Fibroblast of mammary gland (primary cell): ENCODE measurements around the gene VRTN.

Experiments used
- DNase-seq: peaks from one replicate; pipeline ENCODE4 v3.0.0-alpha.2; 2010; ENCODE audit warnings: low read depth
- H3K4me3 ChIP-seq: 2 replicates; pipeline ENCODE4 v1.5.1; 2011; ENCODE audit warnings: low read depth, mild to moderate bottlenecking, low read length, moderate library complexity; ENCODE audit not compliant: control insufficient read depth
- TF ChIP-seq, protein P1 (sequence below): conservative IDR thresholded peaks from 2 replicates; pipeline ENCODE4 v1.5.1; 2011; ENCODE audit warnings: low read depth, low read length, inconsistent platforms; ENCODE audit not compliant: control insufficient read depth, insufficient read depth

Gene VRTN

DNA sequence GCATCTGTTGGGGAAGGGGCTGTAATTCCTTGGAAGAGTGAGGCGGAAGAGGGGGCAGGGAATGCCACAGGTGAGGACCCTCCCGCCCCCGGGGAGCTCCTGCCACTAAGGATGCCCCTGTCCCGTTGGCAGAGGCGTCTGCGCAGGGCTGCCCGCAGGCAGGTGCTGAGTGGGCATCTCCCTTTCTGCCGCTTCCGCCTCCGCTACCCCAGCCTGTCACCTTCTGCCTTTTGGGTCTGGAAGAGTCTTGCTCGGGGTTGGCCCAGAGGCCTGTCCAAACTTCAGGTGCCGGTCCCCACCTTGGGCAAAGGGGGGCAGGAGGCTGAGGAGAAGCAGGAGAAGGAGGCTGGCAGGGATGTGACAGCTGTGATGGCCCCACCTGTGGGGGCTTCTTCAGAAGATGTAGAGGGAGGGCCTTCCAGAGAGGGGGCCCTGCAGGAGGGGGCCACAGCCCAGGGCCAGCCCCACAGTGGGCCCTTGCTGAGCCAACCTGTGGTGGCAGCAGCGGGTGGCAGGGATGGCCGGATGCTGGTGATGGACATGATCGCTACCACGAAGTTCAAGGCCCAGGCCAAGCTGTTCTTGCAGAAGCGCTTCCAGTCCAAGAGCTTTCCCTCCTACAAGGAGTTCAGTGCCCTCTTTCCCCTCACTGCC is 10.0 kb downstream of the VRTN start:
- no peak for DNase-seq
- TF ChIP-seq, protein P1, sequence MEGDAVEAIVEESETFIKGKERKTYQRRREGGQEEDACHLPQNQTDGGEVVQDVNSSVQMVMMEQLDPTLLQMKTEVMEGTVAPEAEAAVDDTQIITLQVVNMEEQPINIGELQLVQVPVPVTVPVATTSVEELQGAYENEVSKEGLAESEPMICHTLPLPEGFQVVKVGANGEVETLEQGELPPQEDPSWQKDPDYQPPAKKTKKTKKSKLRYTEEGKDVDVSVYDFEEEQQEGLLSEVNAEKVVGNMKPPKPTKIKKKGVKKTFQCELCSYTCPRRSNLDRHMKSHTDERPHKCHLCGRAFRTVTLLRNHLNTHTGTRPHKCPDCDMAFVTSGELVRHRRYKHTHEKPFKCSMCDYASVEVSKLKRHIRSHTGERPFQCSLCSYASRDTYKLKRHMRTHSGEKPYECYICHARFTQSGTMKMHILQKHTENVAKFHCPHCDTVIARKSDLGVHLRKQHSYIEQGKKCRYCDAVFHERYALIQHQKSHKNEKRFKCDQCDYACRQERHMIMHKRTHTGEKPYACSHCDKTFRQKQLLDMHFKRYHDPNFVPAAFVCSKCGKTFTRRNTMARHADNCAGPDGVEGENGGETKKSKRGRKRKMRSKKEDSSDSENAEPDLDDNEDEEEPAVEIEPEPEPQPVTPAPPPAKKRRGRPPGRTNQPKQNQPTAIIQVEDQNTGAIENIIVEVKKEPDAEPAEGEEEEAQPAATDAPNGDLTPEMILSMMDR = no peak
- no peak overlapping the region for H3K4me3 ChIP-seq

DNA sequence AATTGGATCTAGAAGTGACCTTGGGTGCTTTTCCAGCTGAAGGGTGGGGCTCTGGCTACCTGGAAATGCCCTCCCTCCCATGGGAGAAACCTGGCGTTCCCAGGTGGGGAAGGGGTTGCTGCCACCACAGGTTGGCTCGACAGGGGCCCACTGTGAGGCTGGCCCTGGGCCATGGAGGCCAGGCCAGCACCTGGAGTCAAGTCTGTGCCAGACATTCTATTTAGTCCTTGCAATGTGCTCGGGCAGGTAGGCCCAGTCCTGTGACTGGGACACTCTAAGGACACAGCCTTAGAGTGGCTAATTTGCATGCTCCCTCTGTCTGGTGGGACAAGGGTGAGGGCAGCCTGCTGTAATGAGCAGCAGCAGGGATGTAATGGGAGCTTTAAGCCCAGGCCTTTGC is 11.9 kb downstream of the VRTN start:
- DNase-seq = no peak
- no peak overlapping the region for H3K4me3 ChIP-seq
- TF ChIP-seq, protein P1 = no peak

DNA sequence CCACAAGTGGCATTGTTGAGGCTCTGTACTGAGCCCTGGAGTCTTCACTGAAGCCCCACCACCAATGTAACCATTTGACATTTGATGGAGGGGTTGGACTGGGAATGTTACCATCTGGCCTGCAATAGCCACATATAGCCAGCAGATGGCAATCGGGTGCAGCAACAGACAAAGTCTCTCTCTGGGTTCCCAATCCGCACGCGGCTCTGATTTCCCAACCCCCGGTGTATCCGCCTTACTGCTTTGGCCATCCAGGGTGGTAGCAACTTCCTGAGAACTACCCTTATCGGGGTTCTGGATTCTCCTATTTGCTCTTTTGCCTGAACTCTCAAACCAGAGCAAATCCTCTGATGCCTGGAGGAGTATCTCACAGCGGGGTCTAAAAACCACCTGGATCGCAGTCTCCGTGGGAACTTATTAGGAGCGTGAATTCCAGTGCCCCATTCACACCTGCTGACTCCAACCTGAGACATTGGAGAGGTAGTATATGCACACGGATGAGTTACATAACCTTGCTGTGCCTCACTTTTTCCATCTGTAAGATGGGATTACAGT is 14.2 kb downstream of the VRTN start:
- TF ChIP-seq, protein P1 = peak; percentile 99
- DNase-seq = peak; percentile 74

DNA sequence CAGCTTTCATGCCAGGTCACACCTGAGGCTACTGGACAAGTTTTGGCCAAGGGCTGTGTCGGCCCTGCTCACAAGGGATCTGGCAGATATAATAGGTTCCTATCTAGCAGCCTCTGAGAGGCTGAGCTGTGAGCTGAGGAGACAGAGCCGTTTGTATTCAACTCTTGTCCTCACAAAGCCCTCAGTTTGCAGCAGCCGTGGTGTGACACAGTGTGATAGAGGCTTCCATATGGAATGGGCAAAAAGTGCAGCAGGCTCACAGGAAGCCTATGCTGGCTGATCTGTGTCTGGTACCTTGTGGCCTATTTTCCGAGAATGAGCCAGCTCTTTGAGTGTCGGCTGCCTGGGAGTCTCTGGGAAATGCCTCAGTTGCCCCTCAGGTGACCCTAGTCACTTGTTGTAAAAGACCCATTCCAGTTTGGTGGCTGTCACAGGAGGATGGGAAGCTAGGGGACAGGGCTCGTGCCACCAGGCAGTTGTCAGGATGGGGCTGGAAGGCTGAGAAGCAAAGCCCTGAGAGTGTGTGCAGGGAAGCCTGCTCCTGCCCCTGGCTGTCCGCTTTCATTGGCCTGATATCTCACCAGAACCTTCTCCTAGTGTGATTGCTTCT is 16.1 kb downstream of the VRTN start:
- TF ChIP-seq, protein P1 = no peak
- DNase-seq = no peak
- H3K4me3 ChIP-seq = no peak overlapping the region

More for the DNA sequence above, 14.2 kb downstream of the VRTN start:
- H3K4me3 ChIP-seq = no peak overlapping the region

DNA sequence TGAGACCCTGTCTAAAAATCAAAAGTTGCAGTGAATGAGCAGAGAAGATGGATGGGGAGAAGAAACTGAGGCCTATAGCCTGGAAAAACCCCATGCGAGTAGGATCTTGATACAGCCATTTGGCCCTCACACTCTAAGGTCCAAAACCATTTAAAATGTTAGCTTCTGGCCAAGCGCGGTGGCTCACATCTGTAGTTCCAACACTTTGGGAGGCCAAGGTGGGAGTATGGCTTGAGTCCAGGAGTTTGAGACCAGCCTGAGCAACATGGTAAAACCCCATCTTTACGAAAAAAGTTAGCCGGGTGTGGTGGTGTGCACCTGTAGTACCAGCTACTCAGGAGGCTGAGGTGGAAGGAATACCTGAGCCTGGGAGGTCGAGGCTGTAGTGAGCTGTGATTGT is 19.8 kb downstream of the VRTN start:
- DNase-seq = no peak
- TF ChIP-seq, protein P1 = no peak
- H3K4me3 ChIP-seq = no peak overlapping the region

DNA sequence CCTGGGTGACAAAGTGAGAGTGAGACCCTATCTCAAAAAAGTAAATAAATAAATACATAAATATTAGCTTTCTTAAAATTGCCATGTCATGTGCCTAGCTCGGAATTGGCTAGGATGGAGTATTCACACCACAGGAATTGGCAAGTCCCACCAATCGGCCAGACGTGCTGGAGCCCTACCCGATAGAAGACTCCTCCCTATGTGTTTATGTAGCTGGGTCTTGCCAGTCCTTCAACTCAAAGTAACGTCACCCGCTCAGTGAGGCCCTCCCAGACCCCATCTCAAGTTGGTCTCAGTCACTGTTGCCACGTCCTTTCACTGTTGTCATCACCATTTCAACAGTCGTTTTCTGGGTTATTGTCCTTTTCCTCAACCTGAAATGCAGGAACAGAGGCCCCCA is 20.2 kb downstream of the VRTN start:
- TF ChIP-seq, protein P1 = no peak
- DNase-seq = no peak
- no peak overlapping the region for H3K4me3 ChIP-seq
